Measurements from ENCODE around the gene HOXA2. TPM values are rescaled to one million over a fixed set of nuclear protein-coding genes. Genes with fewer than 3 reads are reported as not detected.

The HOXA2 gene
- total and polyA plus RNA-seq, 4 donors: 4.4 to 17.9 (median 12.9) TPM

DNA sequence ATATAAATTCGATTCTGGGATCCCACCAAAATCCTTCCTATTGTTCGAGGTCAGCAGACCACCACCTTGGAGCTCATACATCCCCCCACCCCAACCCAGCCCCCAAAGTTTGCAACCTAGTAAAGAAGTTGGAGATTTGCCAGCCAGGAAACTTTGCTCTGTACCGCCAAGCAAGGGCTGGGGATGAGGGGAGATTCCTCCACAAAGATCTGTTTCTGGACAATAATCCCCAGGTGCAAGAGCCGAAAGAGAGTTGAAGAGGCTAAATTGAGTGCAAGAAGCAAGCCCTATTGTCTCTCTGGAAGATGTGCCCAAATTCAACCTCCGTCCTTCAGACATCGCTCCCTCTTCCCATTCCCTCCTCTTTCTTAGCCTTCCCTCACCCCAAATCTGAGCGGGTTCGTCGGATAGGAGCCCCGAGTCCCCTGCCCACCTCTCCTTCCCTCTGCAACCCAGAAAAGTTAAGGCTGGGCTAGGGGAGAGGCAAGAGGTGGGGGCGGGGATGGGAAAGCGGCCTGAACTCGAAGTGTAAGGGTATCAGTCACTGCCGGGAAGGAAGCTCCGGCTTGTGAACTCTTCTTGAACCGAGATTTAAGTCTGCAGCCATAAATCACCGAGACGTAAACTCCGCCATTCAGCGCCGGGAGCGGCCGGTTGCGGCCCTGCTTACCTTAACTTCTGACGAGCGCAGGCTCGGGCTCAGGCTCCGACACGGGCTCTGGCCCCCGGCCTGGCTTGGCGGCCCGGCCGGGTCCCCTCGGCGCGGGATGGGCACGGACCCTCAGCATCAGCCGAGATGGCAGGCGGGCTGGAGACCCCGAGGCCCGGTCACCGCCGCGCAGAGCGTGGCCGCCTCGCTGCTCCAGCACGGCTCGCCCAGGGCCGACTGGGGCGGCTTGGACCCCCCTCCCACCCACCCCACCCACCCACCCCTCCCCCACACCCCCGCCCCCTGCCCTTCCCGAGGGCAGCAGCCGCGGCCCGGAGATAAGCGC is 10.8 kb upstream of the HOXA2 start:
- peaks cover 6% of the 10 kb centered on the region for H3K27me3 ChIP-seq (ENCODE audit: control insufficient read depth, insufficient read depth, low read length)
- DNase-seq (ENCODE audit: low read depth in 4 of 6, low spot score in 6 of 6): peak in 3 of 6 donors; percentile 2 to 91 (median 81)
- H3K36me3 ChIP-seq (ENCODE audit: control insufficient read depth, insufficient read depth, low read length): peaks cover 31% of the 10 kb centered on the region
- peak overlapping the region; percentile 65 for H3K4me3 ChIP-seq (ENCODE audit: low read depth, low read length)
- peak overlapping the region; percentile 98 for H3K27ac ChIP-seq (ENCODE audit: low read depth, low read length)
- no peaks in the 10 kb centered on the region for H3K9me3 ChIP-seq (ENCODE audit: control insufficient read depth, insufficient read depth, low read length)
- peaks cover 62% of the 10 kb centered on the region for H3K4me1 ChIP-seq (ENCODE audit: control insufficient read depth, insufficient read depth, low read length)
- 5% methylated on average over 32 of the region's 57 CpGs for WGBS (ENCODE audit: insufficient coverage)

DNA sequence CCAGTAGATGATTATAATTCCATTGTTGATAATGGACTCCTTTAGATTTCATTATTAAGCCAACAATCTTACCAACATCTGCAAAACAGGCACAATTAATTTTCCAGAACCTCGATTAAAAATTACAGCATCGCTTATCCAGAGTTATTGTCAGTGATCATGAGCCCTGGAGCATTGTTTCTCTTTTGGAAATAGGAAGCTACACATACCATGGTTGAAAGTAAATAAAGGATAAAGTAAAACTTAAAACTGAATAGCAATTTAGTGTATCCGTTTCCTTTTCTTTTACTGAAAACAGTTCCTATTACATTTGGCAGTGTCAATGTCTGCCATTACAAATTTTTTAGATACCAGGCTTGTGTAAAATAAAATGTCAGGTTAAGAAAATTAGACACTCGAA is 9.9 kb upstream of the HOXA2 start:
- Histone ChIP-seq H3K9me3 (ENCODE audit: control insufficient read depth, insufficient read depth, low read length) (no peaks in the 10 kb centered on the region), H3K4me1 (ENCODE audit: control insufficient read depth, insufficient read depth, low read length) (peaks cover 60% of the 10 kb centered on the region), H3K27me3 (ENCODE audit: control insufficient read depth, insufficient read depth, low read length) (peaks cover 5% of the 10 kb centered on the region), H3K36me3 (ENCODE audit: control insufficient read depth, insufficient read depth, low read length) (peaks cover 30% of the 10 kb centered on the region), H3K4me3 (ENCODE audit: low read depth, low read length) (peak overlapping the region; percentile 65), H3K27ac (ENCODE audit: low read depth, low read length) (peak overlapping the region; percentile 98)
- peak in 1 of 6 donors; percentile 43 for DNase-seq (ENCODE audit: low read depth in 4 of 6, low spot score in 6 of 6)
- no CpG with 5 or more reads among the region's 4 CpGs for WGBS (ENCODE audit: insufficient coverage)

DNA sequence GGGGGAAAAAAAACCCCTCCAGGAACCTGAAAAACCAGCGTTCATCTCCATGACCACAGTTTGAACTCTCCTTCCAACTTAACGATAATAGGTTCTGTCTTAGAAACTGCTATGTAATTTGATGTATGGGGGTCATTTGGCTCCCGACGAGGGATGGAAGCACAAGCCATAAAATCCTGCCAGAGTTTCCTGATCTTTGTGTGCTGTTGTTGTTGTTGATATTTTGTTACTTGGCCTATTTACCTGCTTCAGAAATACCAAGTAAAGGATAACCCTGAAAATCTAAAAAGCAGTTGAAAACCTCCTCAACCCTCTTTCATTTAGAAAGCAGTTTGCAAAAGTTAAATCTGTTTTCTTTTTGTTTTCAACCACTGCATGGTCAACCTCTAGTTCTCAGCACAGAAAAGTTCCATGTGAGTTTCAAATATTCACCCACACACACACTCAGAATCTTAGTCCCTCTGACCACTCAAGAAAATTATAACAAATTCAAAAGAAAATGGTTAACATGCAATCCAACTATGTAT is 9.3 kb upstream of the HOXA2 start:
- WGBS (ENCODE audit: insufficient coverage): no CpG with 5 or more reads among the region's 4 CpGs
- peaks cover 55% of the 10 kb centered on the region for H3K4me1 ChIP-seq (ENCODE audit: control insufficient read depth, insufficient read depth, low read length)
- peak overlapping the region; percentile 98 for H3K27ac ChIP-seq (ENCODE audit: low read depth, low read length)
- H3K27me3 ChIP-seq (ENCODE audit: control insufficient read depth, insufficient read depth, low read length): no peaks in the 10 kb centered on the region
- peak in 3 of 6 donors; percentile 4 to 87 (median 64) for DNase-seq (ENCODE audit: low read depth in 4 of 6, low spot score in 6 of 6)
- peaks cover 26% of the 10 kb centered on the region for H3K36me3 ChIP-seq (ENCODE audit: control insufficient read depth, insufficient read depth, low read length)
- H3K4me3 ChIP-seq (ENCODE audit: low read depth, low read length): peak overlapping the region; percentile 65
- no peaks in the 10 kb centered on the region for H3K9me3 ChIP-seq (ENCODE audit: control insufficient read depth, insufficient read depth, low read length)

DNA sequence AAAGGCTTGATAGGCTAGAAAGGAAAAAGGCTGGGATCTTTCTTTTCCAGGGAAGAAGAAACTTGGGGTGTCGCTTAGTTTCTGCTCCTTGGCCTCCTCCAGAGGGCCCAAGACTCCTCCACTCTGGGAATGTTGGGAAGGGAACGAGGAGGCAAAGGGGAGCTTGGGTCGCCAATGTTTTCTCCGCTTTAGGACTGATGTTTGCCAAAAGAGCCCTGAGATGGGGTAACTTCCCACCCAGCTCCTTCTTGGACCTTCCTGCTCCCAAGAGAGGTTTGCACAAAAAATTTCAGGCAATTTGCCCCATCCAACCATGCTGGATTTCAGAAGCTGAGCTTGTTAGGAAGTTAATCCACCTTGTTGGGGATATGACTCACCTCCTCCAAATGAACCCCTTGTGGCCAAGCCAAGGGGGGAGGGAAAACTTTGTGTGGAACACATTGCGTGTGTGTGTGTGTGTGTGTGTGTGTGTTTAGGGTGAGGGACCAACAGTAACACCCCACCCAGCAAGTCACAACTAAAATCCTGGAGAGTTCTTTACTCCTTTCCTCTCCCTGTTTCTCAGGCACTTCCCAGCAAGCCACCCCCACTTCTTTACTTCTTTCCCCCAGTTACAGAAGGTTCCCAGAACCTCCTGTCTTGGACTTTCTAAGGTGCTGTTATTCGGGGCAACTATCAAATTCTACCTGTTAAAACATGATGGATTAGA is 8.7 kb upstream of the HOXA2 start:
- H3K27me3 ChIP-seq (ENCODE audit: control insufficient read depth, insufficient read depth, low read length): peaks cover 4% of the 10 kb centered on the region
- peaks cover 30% of the 10 kb centered on the region for H3K36me3 ChIP-seq (ENCODE audit: control insufficient read depth, insufficient read depth, low read length)
- WGBS (ENCODE audit: insufficient coverage): 0% methylated on average over 1 of the region's 6 CpGs
- H3K4me3 ChIP-seq (ENCODE audit: low read depth, low read length): peak overlapping the region; percentile 65
- H3K27ac ChIP-seq (ENCODE audit: low read depth, low read length): peak overlapping the region; percentile 98
- no peaks in the 10 kb centered on the region for H3K9me3 ChIP-seq (ENCODE audit: control insufficient read depth, insufficient read depth, low read length)
- DNase-seq (ENCODE audit: low read depth in 4 of 6, low spot score in 6 of 6): peak in 2 of 6 donors; percentile 42 to 49
- H3K4me1 ChIP-seq (ENCODE audit: control insufficient read depth, insufficient read depth, low read length): peaks cover 61% of the 10 kb centered on the region

DNA sequence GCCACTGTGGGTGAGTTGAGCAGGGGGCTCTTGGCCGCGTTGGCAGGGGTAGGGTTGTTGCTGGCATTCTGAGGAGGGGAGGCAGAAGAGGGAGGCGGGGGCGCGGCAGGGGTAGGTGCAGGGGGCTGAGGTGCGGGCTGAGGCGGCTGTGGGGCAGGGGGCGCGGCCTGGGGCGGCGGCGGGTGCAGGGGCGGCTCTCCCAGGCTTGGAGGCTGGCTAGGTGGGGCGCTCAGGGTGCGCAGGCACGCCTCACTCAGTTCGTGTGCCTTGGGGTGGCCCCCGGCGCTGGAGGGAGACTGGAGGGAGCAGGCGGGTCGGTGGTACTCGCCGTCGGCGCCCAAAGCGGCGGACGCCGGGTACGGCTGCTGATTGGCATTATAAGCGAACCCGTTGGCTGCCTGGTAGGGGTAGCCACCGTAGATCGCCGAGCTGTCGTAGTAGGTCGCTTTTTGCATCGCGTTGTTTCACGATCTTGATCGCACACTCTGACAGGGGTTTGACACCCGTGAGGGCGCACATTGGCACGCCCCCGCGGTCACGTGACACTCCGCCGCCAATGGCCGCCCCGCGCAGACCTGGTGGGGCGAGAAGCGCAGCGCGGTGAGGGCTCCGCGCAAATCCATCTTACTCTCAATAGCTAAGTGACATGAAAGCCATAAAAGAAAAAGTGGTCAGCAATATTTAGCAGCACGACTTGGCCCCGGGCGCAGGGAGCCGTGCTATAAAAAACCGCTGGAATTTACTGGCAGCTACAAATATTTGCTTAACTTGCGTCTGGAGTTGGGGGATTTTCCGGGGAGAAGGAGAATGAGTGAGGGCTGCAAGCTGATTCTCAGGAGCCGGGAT is 7.9 kb upstream of the HOXA2 start:
- peaks cover 60% of the 10 kb centered on the region for H3K4me1 ChIP-seq (ENCODE audit: control insufficient read depth, insufficient read depth, low read length)
- peaks cover 23% of the 10 kb centered on the region for H3K36me3 ChIP-seq (ENCODE audit: control insufficient read depth, insufficient read depth, low read length)
- DNase-seq (ENCODE audit: low read depth in 4 of 6, low spot score in 6 of 6): peak in 3 of 6 donors; percentile 36 to 98 (median 88)
- H3K9me3 ChIP-seq (ENCODE audit: control insufficient read depth, insufficient read depth, low read length): no peaks in the 10 kb centered on the region
- H3K4me3 ChIP-seq (ENCODE audit: low read depth, low read length): peak overlapping the region; percentile 65
- WGBS (ENCODE audit: insufficient coverage): 7% methylated on average over 66 of the region's 66 CpGs
- peaks cover 4% of the 10 kb centered on the region for H3K27me3 ChIP-seq (ENCODE audit: control insufficient read depth, insufficient read depth, low read length)
- peak overlapping the region; percentile 98 for H3K27ac ChIP-seq (ENCODE audit: low read depth, low read length)

DNA sequence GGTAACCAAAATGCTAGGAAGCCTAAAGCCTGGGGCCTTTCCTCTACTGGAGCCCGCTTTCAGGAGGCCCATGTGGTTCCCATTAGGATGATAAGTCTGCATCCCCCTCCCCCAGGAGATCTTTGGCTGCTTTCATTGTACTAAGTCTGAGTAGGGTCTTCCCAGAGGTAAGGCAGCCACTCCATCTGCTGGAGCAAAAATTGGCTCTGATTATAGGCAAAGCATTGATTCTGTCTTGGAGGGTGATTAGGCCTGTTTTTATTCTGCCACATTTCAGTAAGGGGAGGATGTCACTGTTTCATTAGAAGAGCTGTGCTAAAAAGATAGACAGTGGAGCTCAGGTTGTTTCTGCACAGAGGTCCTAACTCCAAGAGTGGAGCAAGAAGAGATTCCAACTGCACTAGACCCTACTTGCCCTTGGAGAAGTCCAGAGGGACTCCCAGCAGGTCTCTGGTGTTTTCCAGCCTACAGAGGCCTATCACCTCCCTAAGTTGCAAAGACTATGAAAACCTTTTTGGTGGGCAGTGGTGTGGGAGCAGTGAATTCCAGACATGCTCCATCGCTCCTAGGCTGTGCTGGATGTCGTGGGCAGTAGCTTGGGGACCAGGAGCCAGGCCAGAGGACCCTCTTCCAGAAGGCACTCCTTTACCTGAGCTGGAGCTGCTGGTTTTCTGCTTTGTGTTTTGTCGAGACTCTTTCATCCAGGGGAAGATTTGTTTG is 7.1 kb upstream of the HOXA2 start:
- WGBS (ENCODE audit: insufficient coverage): 48% methylated on average over 3 of the region's 4 CpGs
- H3K9me3 ChIP-seq (ENCODE audit: control insufficient read depth, insufficient read depth, low read length): no peaks in the 10 kb centered on the region
- peak in 3 of 6 donors; percentile 28 to 87 (median 54) for DNase-seq (ENCODE audit: low read depth in 4 of 6, low spot score in 6 of 6)
- peaks cover 63% of the 10 kb centered on the region for H3K4me1 ChIP-seq (ENCODE audit: control insufficient read depth, insufficient read depth, low read length)
- H3K27me3 ChIP-seq (ENCODE audit: control insufficient read depth, insufficient read depth, low read length): peaks cover 4% of the 10 kb centered on the region
- H3K27ac ChIP-seq (ENCODE audit: low read depth, low read length): peak overlapping the region; percentile 98
- H3K4me3 ChIP-seq (ENCODE audit: low read depth, low read length): no peak overlapping the region
- H3K36me3 ChIP-seq (ENCODE audit: control insufficient read depth, insufficient read depth, low read length): peaks cover 22% of the 10 kb centered on the region

DNA sequence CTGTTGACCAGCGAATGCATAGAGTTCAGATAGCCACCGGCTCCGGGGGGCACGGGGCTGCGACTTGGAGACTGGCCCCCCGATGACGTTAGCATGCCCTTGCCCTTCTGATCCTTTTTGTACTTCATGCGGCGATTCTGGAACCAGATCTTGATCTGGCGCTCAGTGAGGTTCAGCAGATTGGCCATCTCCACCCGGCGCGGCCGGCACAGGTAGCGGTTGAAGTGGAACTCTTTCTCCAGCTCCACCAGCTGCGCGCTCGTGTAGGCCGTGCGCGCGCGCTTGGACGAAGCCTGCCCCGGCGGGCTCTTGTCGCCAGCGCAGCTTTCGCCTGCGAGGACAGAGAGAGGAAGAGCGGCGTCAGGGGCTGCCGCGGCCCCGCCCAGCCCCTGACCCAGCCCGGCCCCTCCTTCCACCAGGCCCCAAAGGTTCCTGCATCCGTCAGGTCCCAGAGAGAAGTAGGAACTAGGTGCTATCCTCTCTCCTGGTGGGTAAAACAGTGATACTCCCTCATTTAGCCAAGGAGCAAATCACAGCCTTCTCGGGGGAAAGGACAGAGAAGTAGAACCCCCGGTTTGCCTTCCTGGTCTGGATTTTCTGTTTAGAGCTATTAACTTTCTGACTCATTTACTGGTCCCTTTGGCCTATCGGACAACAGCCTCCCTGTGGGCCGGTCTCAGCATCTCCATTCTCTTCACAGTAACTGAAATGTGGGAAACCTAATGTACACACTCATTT is 6.1 kb upstream of the HOXA2 start:
- peak in 3 of 6 donors; percentile 40 to 80 (median 74) for DNase-seq (ENCODE audit: low read depth in 4 of 6, low spot score in 6 of 6)
- Histone ChIP-seq H3K4me3 (ENCODE audit: low read depth, low read length) (peak overlapping the region; percentile 85), H3K36me3 (ENCODE audit: control insufficient read depth, insufficient read depth, low read length) (peaks cover 24% of the 10 kb centered on the region), H3K27ac (ENCODE audit: low read depth, low read length) (peak overlapping the region; percentile 98), H3K9me3 (ENCODE audit: control insufficient read depth, insufficient read depth, low read length) (no peaks in the 10 kb centered on the region), H3K27me3 (ENCODE audit: control insufficient read depth, insufficient read depth, low read length) (peaks cover 4% of the 10 kb centered on the region), H3K4me1 (ENCODE audit: control insufficient read depth, insufficient read depth, low read length) (peaks cover 74% of the 10 kb centered on the region)
- 12% methylated on average over 35 of the region's 41 CpGs for WGBS (ENCODE audit: insufficient coverage)
